Measurements from ENCODE around the gene DGKI. TPM values are rescaled to one million over a fixed set of nuclear protein-coding genes. Genes with fewer than 3 reads are reported as not detected.

DGKI gene
- polyA plus RNA-seq, 1 donor, result 1.4 TPM

- peaks cover 37% of the 10 kb centered on the region for H3K36me3 ChIP-seq (ENCODE audit: control insufficient read depth, insufficient read depth, low read length)
- H3K4me1 ChIP-seq (ENCODE audit: control insufficient read depth, insufficient read depth, low read length), result no peaks in the 10 kb centered on the region
- WGBS (ENCODE audit: insufficient coverage, low lambda C conversion rate), result no CpG with 5 or more reads among the region's 7 CpGs
- DNase-seq, result no peak
- H3K27me3 ChIP-seq (ENCODE audit: control insufficient read depth, insufficient read depth, low read length), result no peaks in the 10 kb centered on the region
- no peak overlapping the region for H3K4me3 ChIP-seq (ENCODE audit: low read length)
- H3K27ac ChIP-seq (ENCODE audit: low read length), result no peak overlapping the region
- H3K9me3 ChIP-seq (ENCODE audit: control insufficient read depth, low read depth, low read length), result no peaks in the 10 kb centered on the region
Measured at GRCh38 chr7:137871170-137871915, 24.6 kb upstream of the DGKI start.

- no peaks in the 10 kb centered on the region for H3K27me3 ChIP-seq (ENCODE audit: control insufficient read depth, insufficient read depth, low read length)
- no peak overlapping the region for H3K27ac ChIP-seq (ENCODE audit: low read length)
- peaks cover 34% of the 10 kb centered on the region for H3K36me3 ChIP-seq (ENCODE audit: control insufficient read depth, insufficient read depth, low read length)
- H3K4me1 ChIP-seq (ENCODE audit: control insufficient read depth, insufficient read depth, low read length), result no peaks in the 10 kb centered on the region
- no peaks in the 10 kb centered on the region for H3K9me3 ChIP-seq (ENCODE audit: control insufficient read depth, low read depth, low read length)
- DNase-seq, result no peak
- H3K4me3 ChIP-seq (ENCODE audit: low read length), result no peak overlapping the region
Measured at GRCh38 chr7:137870684-137871083, 23.9 kb upstream of the DGKI start.

- Histone ChIP-seq H3K36me3 (ENCODE audit: control insufficient read depth, insufficient read depth, low read length) (peaks cover 32% of the 10 kb centered on the region), H3K9me3 (ENCODE audit: control insufficient read depth, low read depth, low read length) (no peaks in the 10 kb centered on the region), H3K27ac (ENCODE audit: low read length) (no peak overlapping the region), H3K4me1 (ENCODE audit: control insufficient read depth, insufficient read depth, low read length) (no peaks in the 10 kb centered on the region), H3K4me3 (ENCODE audit: low read length) (no peak overlapping the region), H3K27me3 (ENCODE audit: control insufficient read depth, insufficient read depth, low read length) (no peaks in the 10 kb centered on the region)
- WGBS (ENCODE audit: insufficient coverage, low lambda C conversion rate), result 100% methylated on average over 1 of the region's 1 CpG
- no peak for DNase-seq
Measured at GRCh38 chr7:137870078-137870477, 23.3 kb upstream of the DGKI start.

- no peak for DNase-seq
- 100% methylated on average over 3 of the region's 3 CpGs for WGBS (ENCODE audit: insufficient coverage, low lambda C conversion rate)
- peaks cover 28% of the 10 kb centered on the region for H3K36me3 ChIP-seq (ENCODE audit: control insufficient read depth, insufficient read depth, low read length)
- H3K9me3 ChIP-seq (ENCODE audit: control insufficient read depth, low read depth, low read length), result no peaks in the 10 kb centered on the region
- H3K27me3 ChIP-seq (ENCODE audit: control insufficient read depth, insufficient read depth, low read length), result no peaks in the 10 kb centered on the region
- H3K4me1 ChIP-seq (ENCODE audit: control insufficient read depth, insufficient read depth, low read length), result no peaks in the 10 kb centered on the region
- H3K4me3 ChIP-seq (ENCODE audit: low read length), result no peak overlapping the region
- no peak overlapping the region for H3K27ac ChIP-seq (ENCODE audit: low read length)
Measured at GRCh38 chr7:137869260-137869659, 22.5 kb upstream of the DGKI start.

GRCh38 chr7:137867289-137867688 is 20.5 kb upstream of the DGKI start:
- no peak for DNase-seq
- H3K4me3 ChIP-seq (ENCODE audit: low read length), result no peak overlapping the region
- H3K9me3 ChIP-seq (ENCODE audit: control insufficient read depth, low read depth, low read length), result no peaks in the 10 kb centered on the region
- no peak overlapping the region for H3K27ac ChIP-seq (ENCODE audit: low read length)
- peaks cover 12% of the 10 kb centered on the region for H3K36me3 ChIP-seq (ENCODE audit: control insufficient read depth, insufficient read depth, low read length)
- H3K4me1 ChIP-seq (ENCODE audit: control insufficient read depth, insufficient read depth, low read length), result no peaks in the 10 kb centered on the region
- WGBS (ENCODE audit: insufficient coverage, low lambda C conversion rate), result no CpG with 5 or more reads among the region's 3 CpGs
- H3K27me3 ChIP-seq (ENCODE audit: control insufficient read depth, insufficient read depth, low read length), result no peaks in the 10 kb centered on the region

GRCh38 chr7:137865764-137866163 is 19.0 kb upstream of the DGKI start:
- H3K9me3 ChIP-seq (ENCODE audit: control insufficient read depth, low read depth, low read length), result no peaks in the 10 kb centered on the region
- H3K36me3 ChIP-seq (ENCODE audit: control insufficient read depth, insufficient read depth, low read length), result peaks cover 10% of the 10 kb centered on the region
- no peaks in the 10 kb centered on the region for H3K27me3 ChIP-seq (ENCODE audit: control insufficient read depth, insufficient read depth, low read length)
- no peak overlapping the region for H3K27ac ChIP-seq (ENCODE audit: low read length)
- H3K4me3 ChIP-seq (ENCODE audit: low read length), result no peak overlapping the region
- no peak for DNase-seq
- no peaks in the 10 kb centered on the region for H3K4me1 ChIP-seq (ENCODE audit: control insufficient read depth, insufficient read depth, low read length)
- WGBS (ENCODE audit: insufficient coverage, low lambda C conversion rate), result 80% methylated on average over 1 of the region's 1 CpG

- no peaks in the 10 kb centered on the region for H3K9me3 ChIP-seq (ENCODE audit: control insufficient read depth, low read depth, low read length)
- H3K27me3 ChIP-seq (ENCODE audit: control insufficient read depth, insufficient read depth, low read length), result no peaks in the 10 kb centered on the region
- no CpG with 5 or more reads among the region's 2 CpGs for WGBS (ENCODE audit: insufficient coverage, low lambda C conversion rate)
- DNase-seq, result no peak
- no peak overlapping the region for H3K27ac ChIP-seq (ENCODE audit: low read length)
- no peaks in the 10 kb centered on the region for H3K4me1 ChIP-seq (ENCODE audit: control insufficient read depth, insufficient read depth, low read length)
- H3K4me3 ChIP-seq (ENCODE audit: low read length), result no peak overlapping the region
- H3K36me3 ChIP-seq (ENCODE audit: control insufficient read depth, insufficient read depth, low read length), result peaks cover 14% of the 10 kb centered on the region
Measured at GRCh38 chr7:137862964-137863363, 16.2 kb upstream of the DGKI start.

GRCh38 chr7:137862358-137862757 is 15.6 kb upstream of the DGKI start:
- DNase-seq, result no peak
- Histone ChIP-seq H3K27ac (ENCODE audit: low read length) (no peak overlapping the region), H3K4me1 (ENCODE audit: control insufficient read depth, insufficient read depth, low read length) (no peaks in the 10 kb centered on the region), H3K9me3 (ENCODE audit: control insufficient read depth, low read depth, low read length) (no peaks in the 10 kb centered on the region), H3K36me3 (ENCODE audit: control insufficient read depth, insufficient read depth, low read length) (peaks cover 14% of the 10 kb centered on the region), H3K27me3 (ENCODE audit: control insufficient read depth, insufficient read depth, low read length) (no peaks in the 10 kb centered on the region), H3K4me3 (ENCODE audit: low read length) (no peak overlapping the region)
- 43% methylated on average over 1 of the region's 4 CpGs for WGBS (ENCODE audit: insufficient coverage, low lambda C conversion rate)

- DNase-seq, result no peak
- peaks cover 9% of the 10 kb centered on the region for H3K36me3 ChIP-seq (ENCODE audit: control insufficient read depth, insufficient read depth, low read length)
- H3K4me1 ChIP-seq (ENCODE audit: control insufficient read depth, insufficient read depth, low read length), result no peaks in the 10 kb centered on the region
- H3K27ac ChIP-seq (ENCODE audit: low read length), result no peak overlapping the region
- H3K9me3 ChIP-seq (ENCODE audit: control insufficient read depth, low read depth, low read length), result no peaks in the 10 kb centered on the region
- no peak overlapping the region for H3K4me3 ChIP-seq (ENCODE audit: low read length)
- H3K27me3 ChIP-seq (ENCODE audit: control insufficient read depth, insufficient read depth, low read length), result no peaks in the 10 kb centered on the region
- 100% methylated on average over 1 of the region's 2 CpGs for WGBS (ENCODE audit: insufficient coverage, low lambda C conversion rate)
Measured at GRCh38 chr7:137860542-137860941, 13.8 kb upstream of the DGKI start.

- no CpG with 5 or more reads among the region's 1 CpG for WGBS (ENCODE audit: insufficient coverage, low lambda C conversion rate)
- DNase-seq, result no peak
- no peaks in the 10 kb centered on the region for H3K4me1 ChIP-seq (ENCODE audit: control insufficient read depth, insufficient read depth, low read length)
- H3K36me3 ChIP-seq (ENCODE audit: control insufficient read depth, insufficient read depth, low read length), result peaks cover 2% of the 10 kb centered on the region
- no peaks in the 10 kb centered on the region for H3K9me3 ChIP-seq (ENCODE audit: control insufficient read depth, low read depth, low read length)
- H3K4me3 ChIP-seq (ENCODE audit: low read length), result no peak overlapping the region
- H3K27me3 ChIP-seq (ENCODE audit: control insufficient read depth, insufficient read depth, low read length), result peaks cover 8% of the 10 kb centered on the region
- no peak overlapping the region for H3K27ac ChIP-seq (ENCODE audit: low read length)
Measured at GRCh38 chr7:137853053-137853452, 6.3 kb upstream of the DGKI start.

GRCh38 chr7:137852108-137852507 is 5.3 kb upstream of the DGKI start:
- H3K4me3 ChIP-seq (ENCODE audit: low read length), result no peak overlapping the region
- DNase-seq, result no peak

More at GRCh38 chr7:137852108-137852507, 5.3 kb upstream of the DGKI start:
- H3K36me3 ChIP-seq (ENCODE audit: control insufficient read depth, insufficient read depth, low read length), result peaks cover 2% of the 10 kb centered on the region
- peaks cover 17% of the 10 kb centered on the region for H3K27me3 ChIP-seq (ENCODE audit: control insufficient read depth, insufficient read depth, low read length)
- peaks cover 3% of the 10 kb centered on the region for H3K9me3 ChIP-seq (ENCODE audit: control insufficient read depth, low read depth, low read length)
- no peak overlapping the region for H3K27ac ChIP-seq (ENCODE audit: low read length)
- no peaks in the 10 kb centered on the region for H3K4me1 ChIP-seq (ENCODE audit: control insufficient read depth, insufficient read depth, low read length)
